Endodermal cell (in vitro differentiated cells): Measurements from ENCODE around the gene IFIH1. TPM values are rescaled to one million over a fixed set of nuclear protein-coding genes. Genes with fewer than 3 reads are reported as not detected.

Source experiments
- DNase-seq: peaks from one replicate; pipeline ENCODE4 v3.0.0-alpha.2; 2017
- H3K27ac ChIP-seq: 2 replicates; pipeline ENCODE4 v1.5.1; 2013; ENCODE audit warnings: mild to moderate bottlenecking, low read depth, low read length, moderate library complexity
- H3K27me3 ChIP-seq: 2 replicates; pipeline ENCODE4 v1.6.1; 2013; ENCODE audit warnings: mild to moderate bottlenecking, low read length, moderate library complexity; ENCODE audit not compliant: insufficient read depth, control insufficient read depth, poor library complexity, severe bottlenecking
- H3K36me3 ChIP-seq: 2 replicates; pipeline ENCODE4 v1.7.0; 2013; ENCODE audit warnings: mild to moderate bottlenecking, low read length, moderate library complexity; ENCODE audit not compliant: control insufficient read depth, insufficient read depth
- H3K4me1 ChIP-seq: one replicate; pipeline ENCODE4 v1.7.0; 2013; ENCODE audit warnings: low read length; ENCODE audit not compliant: control insufficient read depth, insufficient read depth
- H3K4me3 ChIP-seq: 2 replicates; pipeline ENCODE4 v1.5.1; 2013; ENCODE audit warnings: mild to moderate bottlenecking, low read length, moderate library complexity
- H3K9ac ChIP-seq: 2 replicates; pipeline ENCODE4 v1.6.1; 2013; ENCODE audit warnings: mild to moderate bottlenecking, low read length, moderate library complexity; ENCODE audit not compliant: poor library complexity, severe bottlenecking; ENCODE audit errors: extremely low read depth
- H3K9me3 ChIP-seq: 2 replicates; pipeline ENCODE4 v1.6.1; 2013; ENCODE audit warnings: mild to moderate bottlenecking, low read length, moderate library complexity; ENCODE audit not compliant: control insufficient read depth
- H3K27ac Mint-ChIP-seq: 2 replicates; pipeline ENCODE4 v1.8.0; 2020; ENCODE audit warnings: mixed read lengths
- H3K27me3 Mint-ChIP-seq: 2 replicates; pipeline ENCODE4 v1.8.0; 2021; ENCODE audit warnings: mild to moderate bottlenecking, mixed read lengths; ENCODE audit not compliant: insufficient read depth
- H3K36me3 Mint-ChIP-seq: 2 replicates; pipeline ENCODE4 v1.8.0; 2020; ENCODE audit warnings: low read depth, mixed read lengths
- H3K4me1 Mint-ChIP-seq: 2 replicates; pipeline ENCODE4 v1.8.0; 2020; ENCODE audit warnings: mixed read lengths
- H3K4me3 Mint-ChIP-seq: 2 replicates; pipeline ENCODE4 v1.8.0; 2020; ENCODE audit warnings: mild to moderate bottlenecking, moderate library complexity, mixed read lengths
- H3K9me3 Mint-ChIP-seq: 2 replicates; pipeline ENCODE4 v1.8.0; 2020; ENCODE audit warnings: mild to moderate bottlenecking, mixed read lengths
- CTCF ChIP-seq: fragments of 200-600 bp; sonication (generic); conservative IDR thresholded peaks from 2 replicates; pipeline ENCODE4 v1.5.0; 2021; ENCODE audit warnings: antibody characterized with exemption, mild to moderate bottlenecking
- WGBS, 2 experiments: methylation state at CpG; one replicate each; pipeline versions ENCODE4 v1.1.5 to v1.1.7; 2013; ENCODE audit warnings: missing lambda C conversion rate in 2 of 2, mixed read lengths in 1 of 2; ENCODE audit not compliant: insufficient coverage in 1 of 2, insufficient read length in 1 of 2; 5-methylcytosine and 5-hydroxymethylcytosine counted together
- total RNA-seq, 2 donors: library from RNA; stranded (reverse); fragmentation: NEBNext Ultra II Directional in 1 of 2; extraction: Animal tissue kit (Norgen Biotek cat#: 25700) in 1 of 2; gene quantifications; 2 replicates in 1 of 2; 3 replicates in 1 of 2; pipeline ENCODE4 v1.2.1, GENCODE V29; 2021

Gene IFIH1
- total RNA-seq, 2 donors from 2014 or later, result 0.13 to 0.15 TPM

DNA sequence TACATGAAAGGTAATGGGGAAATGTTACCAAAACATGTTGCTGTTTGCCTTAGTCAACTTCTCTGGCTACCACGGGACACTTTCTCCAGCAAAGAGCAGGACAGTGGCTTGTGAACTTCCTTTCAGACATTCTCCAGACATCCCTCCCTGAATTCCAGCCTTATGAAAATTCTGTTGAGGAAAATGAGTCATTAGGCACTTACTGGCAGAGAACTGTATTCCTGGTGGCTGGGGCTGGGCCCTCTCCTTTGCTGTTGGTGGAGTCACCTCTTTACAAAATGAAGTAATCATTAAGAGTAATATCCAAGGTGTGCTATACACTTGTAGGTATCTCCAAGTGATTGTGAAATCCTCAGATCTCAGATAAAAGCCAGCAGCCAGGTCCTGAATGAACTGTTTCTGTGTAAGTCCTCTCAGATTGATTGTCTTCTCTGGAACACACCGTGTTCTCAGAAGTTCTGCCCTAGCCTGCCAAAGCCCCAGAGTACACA is 73.9 kb downstream of the IFIH1 start:
- no peaks in the 10 kb centered on the region for H3K9me3 Mint-ChIP-seq
- H3K27me3 ChIP-seq, result no peaks in the 10 kb centered on the region
- H3K36me3 Mint-ChIP-seq, result no peaks in the 10 kb centered on the region
- H3K27me3 Mint-ChIP-seq, result no peaks in the 10 kb centered on the region
- H3K4me3 ChIP-seq, result no peak overlapping the region
- no peaks in the 10 kb centered on the region for H3K4me1 ChIP-seq
- 83 to 96% methylated on average over 1 to 2 of the region's 2 CpGs for WGBS, 2 experiments
- H3K9ac ChIP-seq, result no peak overlapping the region
- TF ChIP-seq CTCF, result no peak
- DNase-seq, result no peak
- no peaks in the 10 kb centered on the region for H3K4me1 Mint-ChIP-seq
- H3K36me3 ChIP-seq, result no peaks in the 10 kb centered on the region
- H3K27ac Mint-ChIP-seq, result no peak overlapping the region
- no peak overlapping the region for H3K27ac ChIP-seq
- H3K4me3 Mint-ChIP-seq, result no peak overlapping the region
- no peaks in the 10 kb centered on the region for H3K9me3 ChIP-seq

DNA sequence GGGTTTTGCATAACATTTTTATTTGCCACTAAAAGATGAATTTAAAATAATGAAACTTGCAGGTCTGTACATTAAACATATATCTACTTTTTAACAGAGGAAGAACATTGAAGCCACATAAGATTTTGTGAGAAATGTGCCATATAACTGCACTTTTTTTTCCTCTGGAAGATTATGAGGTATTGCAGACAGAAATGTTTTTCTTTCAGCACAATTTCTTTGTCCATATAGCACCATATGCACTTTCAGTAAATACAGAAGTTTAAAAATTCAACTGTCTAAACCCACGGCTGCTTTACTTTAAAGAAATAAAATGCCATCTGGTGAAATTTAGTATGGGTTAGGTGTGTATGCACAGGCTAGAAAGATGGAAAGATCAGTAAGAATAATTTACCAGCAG is 74.8 kb downstream of the IFIH1 start:
- no peaks in the 10 kb centered on the region for H3K36me3 ChIP-seq
- 100% methylated on average over 1 of the region's 1 CpG for WGBS, 2 experiments
- no peaks in the 10 kb centered on the region for H3K9me3 ChIP-seq
- Mint-ChIP-seq H3K27ac (no peak overlapping the region), H3K36me3 (no peaks in the 10 kb centered on the region), H3K4me1 (no peaks in the 10 kb centered on the region), H3K4me3 (no peak overlapping the region), H3K27me3 (no peaks in the 10 kb centered on the region), H3K9me3 (no peaks in the 10 kb centered on the region)
- DNase-seq, result no peak
- H3K4me1 ChIP-seq, result no peaks in the 10 kb centered on the region
- no peak overlapping the region for H3K4me3 ChIP-seq
- H3K9ac ChIP-seq, result no peak overlapping the region
- H3K27me3 ChIP-seq, result no peaks in the 10 kb centered on the region
- H3K27ac ChIP-seq, result no peak overlapping the region
- TF ChIP-seq CTCF, result no peak

DNA sequence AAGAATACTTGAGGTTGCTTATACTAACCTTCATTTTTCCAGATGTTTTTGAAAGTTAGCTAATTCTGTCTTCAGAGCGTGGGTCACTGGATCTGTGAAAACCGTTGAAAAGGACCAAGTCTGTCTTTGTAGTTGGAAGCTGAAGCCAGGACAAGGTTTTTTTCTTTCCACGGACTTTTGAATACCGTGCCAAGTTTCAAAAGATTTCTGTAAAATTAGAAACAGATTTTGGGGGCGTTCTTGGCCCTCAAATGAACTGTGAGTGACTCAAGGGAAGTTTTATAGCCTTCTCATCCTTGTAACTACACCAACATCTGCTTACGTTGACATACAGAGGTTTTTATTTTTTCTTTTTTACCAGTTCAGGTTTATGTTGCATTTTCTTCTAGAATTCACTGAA is 75.2 kb downstream of the IFIH1 start, which contains the start of gene FAP:
Gene FAP, minus strand, starts transcription at position 152 of the 400 bp plus-strand sequence. Its CDS starts 118 bp downstream, at position 34.
- Mint-ChIP-seq H3K4me1 (no peaks in the 10 kb centered on the region), H3K36me3 (no peaks in the 10 kb centered on the region), H3K27me3 (no peaks in the 10 kb centered on the region), H3K27ac (no peak within 1 kb of the TSS), H3K9me3 (no peaks in the 10 kb centered on the region), H3K4me3 (no peak within 1 kb of the TSS)
- H3K9ac ChIP-seq, result no peak within 1 kb of the TSS
- no peaks in the 10 kb centered on the region for H3K27me3 ChIP-seq
- H3K4me1 ChIP-seq, result no peaks in the 10 kb centered on the region
- no peaks in the 10 kb centered on the region for H3K36me3 ChIP-seq
- H3K9me3 ChIP-seq, result no peaks in the 10 kb centered on the region
- DNase-seq, result no peak
- no peak within 1 kb of the TSS for H3K27ac ChIP-seq
- 75 to 88% methylated on average over 5 to 6 of the region's 6 CpGs for WGBS, 2 experiments
- no peak within 1 kb of the TSS for H3K4me3 ChIP-seq
- no peak for TF ChIP-seq CTCF
